Lung (tissue), 12 donors: ENCODE data around the gene PSORS1C2. TPM values are rescaled to one million over a fixed set of nuclear protein-coding genes. Genes with fewer than 3 reads are reported as not detected.

Source experiments
- ATAC-seq: fragments of 200-7000 bp; cut with Tn5 transposase; one replicate; pipeline ENCODE4 v1.9.1; 2020; ENCODE audit warnings: moderate number of reproducible peaks; ENCODE audit not compliant: insufficient read depth, low FRiP score
- DNase-seq, 3 donors: peaks; one replicate each; pipeline ENCODE4 v3.0.0-alpha.2; 2013 to 2017
- H3K27ac ChIP-seq, 2 donors: one replicate each; pipeline ENCODE4 v1.5.1; 2013; ENCODE audit warnings: mild to moderate bottlenecking in 2 of 2, moderate library complexity in 2 of 2, control low read depth in 1 of 2, inconsistent platforms in 1 of 2, low read depth in 1 of 2, low read length in 1 of 2
- H3K27me3 ChIP-seq, 3 donors: one replicate each; pipeline ENCODE4 v1.5.1; 2013; ENCODE audit warnings: low read length in 2 of 3; ENCODE audit not compliant: control insufficient read depth in 3 of 3, insufficient read depth in 3 of 3
- H3K36me3 ChIP-seq, 4 donors: one replicate each; pipeline ENCODE4 v1.5.1; 2013; ENCODE audit warnings: low read length in 4 of 4, mild to moderate bottlenecking in 1 of 4, moderate library complexity in 1 of 4; ENCODE audit not compliant: control insufficient read depth in 4 of 4, insufficient read depth in 4 of 4
- H3K4me1 ChIP-seq, 5 donors: one replicate each; pipeline ENCODE4 v1.5.1; 2013; ENCODE audit warnings: low read length in 5 of 5, mild to moderate bottlenecking in 2 of 5, moderate library complexity in 1 of 5; ENCODE audit not compliant: control insufficient read depth in 5 of 5, insufficient read depth in 5 of 5
- H3K4me3 ChIP-seq: one replicate; pipeline ENCODE4 v1.5.1; 2013; ENCODE audit warnings: mild to moderate bottlenecking, control low read depth, moderate library complexity
- H3K9ac ChIP-seq, 2 donors: one replicate each; pipeline ENCODE4 v1.5.1; 2013; ENCODE audit warnings: low read length in 2 of 2, control low read depth in 1 of 2; ENCODE audit not compliant: insufficient read depth in 1 of 2
- H3K9me3 ChIP-seq, 4 donors: one replicate each; pipeline ENCODE4 v1.5.1; 2013; ENCODE audit warnings: low read length in 3 of 4, mild to moderate bottlenecking in 1 of 4, moderate library complexity in 1 of 4; ENCODE audit not compliant: control insufficient read depth in 4 of 4, insufficient read depth in 3 of 4
- CTCF ChIP-seq: IDR thresholded peaks from 2 replicates; pipeline ENCODE4 v1.5.1; 2012; ENCODE audit warnings: mild to moderate bottlenecking; ENCODE audit errors: control extremely low read depth, extremely low read depth
- WGBS, 2 donors: extraction: QIAGEN DNeasy Blood & Tissue Kit; methylation state at CpG; one replicate each; pipeline ENCODE4 v1.1.7; 2013; 5-methylcytosine and 5-hydroxymethylcytosine counted together
- polyA plus RNA-seq, 2 donors: library from polyadenylated mRNA; stranded (reverse); fragments of 200-250 nt; gene quantifications; one replicate each; pipeline ENCODE4 v1.2.1, GENCODE V29; 2013
- total RNA-seq, 2 donors: library from RNA; depleted of rRNA in 1 of 2; stranded (reverse); fragments of >200 nt in 1 of 2; gene quantifications; one replicate each; pipeline ENCODE4 v1.2.1, GENCODE V29; 2014 to 2021
- donor health status: control.
- donor health status: control.
- donor health status: Bipolar disorder and iron deficiency.
- donor health status: healthy.
- donor health status: DM: yes; HTN: yes; CAD: no.

PSORS1C2 gene
- total and polyA plus RNA-seq, 4 donors = not detected

GRCh38 chr6:31107052-31107451 lies 31.8 kb downstream of the PSORS1C2 start:
- 64 to 83% methylated on average over 4 of the region's 4 CpGs for WGBS, 2 donors
- Histone ChIP-seq H3K27me3 (peaks cover 0 to 11% (median 10%) of the 10 kb centered on the region in 3 donors), H3K9ac (no peak overlapping the region), H3K4me1 (peaks cover 0 to 2% (median 0%) of the 10 kb centered on the region in 5 donors), H3K36me3 (no peaks in the 10 kb centered on the region), H3K9me3 (peaks cover 0 to 2% (median 0%) of the 10 kb centered on the region in 4 donors), H3K27ac (no peak overlapping the region), H3K4me3 (no peak overlapping the region)
- ATAC-seq (no peak), DNase-seq (no peak)
- no peak for TF ChIP-seq CTCF

GRCh38 chr6:31103136-31103535 lies 35.7 kb downstream of the PSORS1C2 start:
- DNase-seq (no peak), ATAC-seq (no peak)
- Histone ChIP-seq H3K9me3 (peaks cover 0 to 2% (median 0%) of the 10 kb centered on the region in 4 donors), H3K27ac (no peak overlapping the region), H3K4me3 (no peak overlapping the region), H3K9ac (no peak overlapping the region), H3K36me3 (no peaks in the 10 kb centered on the region), H3K27me3 (no peaks in the 10 kb centered on the region), H3K4me1 (peaks cover 0 to 2% (median 0%) of the 10 kb centered on the region in 5 donors)
- 99 to 100% methylated on average over 2 of the region's 2 CpGs for WGBS, 2 donors
- no peak for TF ChIP-seq CTCF

GRCh38 chr6:31098449-31098938 lies 40.4 kb downstream of the PSORS1C2 start:
- 89 to 95% methylated on average over 4 of the region's 4 CpGs for WGBS, 2 donors

More at GRCh38 chr6:31098449-31098938, 40.4 kb downstream of the PSORS1C2 start:
- ATAC-seq = no peak
- no peak overlapping the region for H3K9ac ChIP-seq
- no peaks in the 10 kb centered on the region for H3K9me3 ChIP-seq
- DNase-seq = no peak
- H3K4me3 ChIP-seq = no peak overlapping the region
- H3K4me1 ChIP-seq = peaks cover 0 to 9% (median 0%) of the 10 kb centered on the region in 5 donors
- no peaks in the 10 kb centered on the region for H3K27me3 ChIP-seq
- H3K27ac ChIP-seq = no peak overlapping the region
- no peaks in the 10 kb centered on the region for H3K36me3 ChIP-seq
- no peak for TF ChIP-seq CTCF
